ENCODE measurements around the gene BCL7B.

- TF ChIP-seq CTCF (IDR thresholded peaks at IDR 0.05; ENCODE audit: insufficient read depth, low read length, poor library complexity, severe bottlenecking) (no peak), EZH2phosphoT487 (conservative IDR thresholded peaks at IDR 0.05; ENCODE audit: low read length) (no peak)
Measured at GRCh38 chr7:73518470-73518869, 39.0 kb downstream of the BCL7B start.
